Smooth muscle cell (in vitro differentiated cells): ENCODE measurements around the gene PLEKHA1. TPM values are rescaled to one million over a fixed set of nuclear protein-coding genes. Genes with fewer than 3 reads are reported as not detected.

ENCODE experiments used
- DNase-seq: peaks from one replicate; lab custom pipeline; 2025; ENCODE audit not compliant: unreplicated experiment; lab: John Stamatoyannopoulos, UW
- H2AFZ ChIP-seq: fragments of 200-600 bp; sonication (generic); 2 replicates; pipeline ENCODE4 v1.6.0; 2016; ENCODE audit warnings: antibody characterized with exemption, low read depth, mild to moderate bottlenecking
- H3F3A ChIP-seq: fragments of 200-600 bp; sonication (generic); 2 replicates; pipeline ENCODE4 v1.6.0; 2017; ENCODE audit warnings: antibody characterized with exemption, low read depth
- H3K27ac ChIP-seq: fragments of 200-600 bp; sonication (generic); 2 replicates; pipeline ENCODE4 v1.5.1; 2016; ENCODE audit warnings: low read depth, mild to moderate bottlenecking
- H3K27me3 ChIP-seq: fragments of 200-600 bp; sonication (generic); 2 replicates; pipeline ENCODE4 v1.6.1; 2016; ENCODE audit warnings: low read depth, mild to moderate bottlenecking
- H3K36me3 ChIP-seq: fragments of 200-600 bp; sonication (generic); 2 replicates; pipeline ENCODE4 v1.5.1; 2016; ENCODE audit warnings: low read depth
- H3K4me1 ChIP-seq: fragments of 200-600 bp; sonication (generic); 2 replicates; pipeline ENCODE4 v1.5.1; 2016; ENCODE audit warnings: low read depth
- H3K4me2 ChIP-seq: fragments of 200-600 bp; sonication (generic); 2 replicates; pipeline ENCODE4 v1.6.0; 2016; ENCODE audit warnings: mild to moderate bottlenecking
- H3K4me3 ChIP-seq: fragments of 200-600 bp; sonication (generic); 2 replicates; pipeline ENCODE4 v1.5.1; 2016; ENCODE audit warnings: mild to moderate bottlenecking
- H3K79me2 ChIP-seq: fragments of 200-600 bp; sonication (generic); 2 replicates; pipeline ENCODE4 v1.6.0; 2016; ENCODE audit warnings: low read depth, mild to moderate bottlenecking
- H3K9ac ChIP-seq: fragments of 200-600 bp; sonication (generic); 2 replicates; pipeline ENCODE4 v1.6.0; 2016; ENCODE audit warnings: low read depth
- H3K9me3 ChIP-seq: fragments of 200-600 bp; sonication (generic); replicated peaks from 2 replicates; pipeline ENCODE4 v1.5.1; 2016; ENCODE audit warnings: low read depth
- H4K20me1 ChIP-seq: fragments of 200-600 bp; sonication (generic); 2 replicates; pipeline ENCODE4 v1.6.0; 2016; ENCODE audit warnings: low read depth
- WGBS: methylation state at CpG from one replicate; pipeline ENCODE4 v1.1.7; 2016; ENCODE audit warnings: low lambda C conversion rate; 5-methylcytosine and 5-hydroxymethylcytosine counted together
- polyA plus RNA-seq: library from polyadenylated mRNA; unstranded; fragments of >200 nt; fragmentation: Nextera tagmentation; extraction: Ambion mirVana; gene quantifications from 2 replicates; pipeline ENCODE4 v1.2.1, GENCODE V29; 2016
- total RNA-seq: library from RNA; depleted of rRNA; stranded (reverse); fragments of >200 nt; gene quantifications from 2 replicates; pipeline ENCODE4 v1.2.3, GENCODE V29; 2014
- TF ChIP-seq, protein P1 (sequence below): fragments of 200-600 bp; sonication (generic); IDR thresholded peaks from 2 replicates; pipeline ENCODE4 v1.5.1; 2017; ENCODE audit warnings: borderline replicate concordance, mild to moderate bottlenecking, antibody characterized with exemption; ENCODE audit not compliant: insufficient read depth, poor library complexity, severe bottlenecking

PLEKHA1 gene
- total and polyA plus RNA-seq, 2 experiments from 2014 or later: 22.7 to 24.6 TPM

DNA sequence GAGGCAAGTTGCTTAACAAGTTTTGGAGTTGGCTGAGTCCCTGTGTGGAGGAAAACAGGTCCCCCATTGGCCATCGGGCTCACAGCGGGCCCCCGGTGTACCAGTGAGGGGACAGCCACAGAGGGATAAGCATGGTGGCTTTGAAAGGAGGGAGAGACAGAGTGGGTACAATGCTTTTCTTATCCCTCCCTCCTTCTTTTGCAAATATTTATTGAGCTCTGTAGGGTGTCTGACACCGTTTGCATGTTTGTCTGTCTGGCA, 89.7 kb downstream of the PLEKHA1 start:
- 91% methylated on average over 4 of the region's 4 CpGs for whole genome bisulfite sequencing
- Histone ChIP-seq H4K20me1 (peaks cover 14% of the 10 kb centered on the region), H3K4me2 (no peak overlapping the region), H3K27me3 (no peaks in the 10 kb centered on the region), H3F3A (peaks cover 11% of the 10 kb centered on the region), H2AFZ (no peak overlapping the region), H3K36me3 (no peaks in the 10 kb centered on the region), H3K9ac (no peak overlapping the region), H3K4me1 (peaks cover 23% of the 10 kb centered on the region), H3K4me3 (no peak overlapping the region), H3K79me2 (peaks cover 29% of the 10 kb centered on the region), H3K27ac (no peak overlapping the region), H3K9me3 (no peaks in the 10 kb centered on the region)
- TF ChIP-seq, protein P1, sequence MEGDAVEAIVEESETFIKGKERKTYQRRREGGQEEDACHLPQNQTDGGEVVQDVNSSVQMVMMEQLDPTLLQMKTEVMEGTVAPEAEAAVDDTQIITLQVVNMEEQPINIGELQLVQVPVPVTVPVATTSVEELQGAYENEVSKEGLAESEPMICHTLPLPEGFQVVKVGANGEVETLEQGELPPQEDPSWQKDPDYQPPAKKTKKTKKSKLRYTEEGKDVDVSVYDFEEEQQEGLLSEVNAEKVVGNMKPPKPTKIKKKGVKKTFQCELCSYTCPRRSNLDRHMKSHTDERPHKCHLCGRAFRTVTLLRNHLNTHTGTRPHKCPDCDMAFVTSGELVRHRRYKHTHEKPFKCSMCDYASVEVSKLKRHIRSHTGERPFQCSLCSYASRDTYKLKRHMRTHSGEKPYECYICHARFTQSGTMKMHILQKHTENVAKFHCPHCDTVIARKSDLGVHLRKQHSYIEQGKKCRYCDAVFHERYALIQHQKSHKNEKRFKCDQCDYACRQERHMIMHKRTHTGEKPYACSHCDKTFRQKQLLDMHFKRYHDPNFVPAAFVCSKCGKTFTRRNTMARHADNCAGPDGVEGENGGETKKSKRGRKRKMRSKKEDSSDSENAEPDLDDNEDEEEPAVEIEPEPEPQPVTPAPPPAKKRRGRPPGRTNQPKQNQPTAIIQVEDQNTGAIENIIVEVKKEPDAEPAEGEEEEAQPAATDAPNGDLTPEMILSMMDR: no peak
- DNase-seq: no peak

DNA sequence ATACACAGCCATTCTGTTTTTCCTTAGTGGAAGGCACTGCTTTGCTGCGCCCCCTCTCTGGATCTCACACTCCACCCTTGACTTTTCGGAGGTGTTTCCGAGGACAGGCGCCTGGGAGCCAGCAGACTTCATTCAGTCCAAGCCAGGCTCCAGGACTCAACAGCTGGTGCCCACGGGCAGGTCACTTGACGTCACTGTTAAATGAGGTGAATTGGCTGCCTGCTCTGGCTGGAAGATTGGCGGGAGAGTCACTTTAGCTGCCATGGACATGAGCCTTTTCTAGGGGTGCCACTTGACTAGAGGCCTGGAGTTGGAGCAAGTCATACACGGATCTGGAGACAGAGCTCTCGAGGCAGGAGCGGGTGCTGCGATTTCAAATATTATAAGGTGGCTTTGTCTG, 90.1 kb downstream of the PLEKHA1 start:
- Histone ChIP-seq H3K27ac (no peak overlapping the region), H2AFZ (no peak overlapping the region), H3K4me2 (peak overlapping the region; percentile 1), H3K9me3 (no peaks in the 10 kb centered on the region), H3K36me3 (no peaks in the 10 kb centered on the region), H3F3A (peaks cover 15% of the 10 kb centered on the region), H3K4me3 (no peak overlapping the region), H3K27me3 (no peaks in the 10 kb centered on the region), H3K9ac (no peak overlapping the region), H3K79me2 (peaks cover 29% of the 10 kb centered on the region), H4K20me1 (peaks cover 14% of the 10 kb centered on the region), H3K4me1 (peaks cover 27% of the 10 kb centered on the region)
- 94% methylated on average over 11 of the region's 11 CpGs for WGBS
- DNase-seq: no peak
- TF ChIP-seq, protein P1: no peak

DNA sequence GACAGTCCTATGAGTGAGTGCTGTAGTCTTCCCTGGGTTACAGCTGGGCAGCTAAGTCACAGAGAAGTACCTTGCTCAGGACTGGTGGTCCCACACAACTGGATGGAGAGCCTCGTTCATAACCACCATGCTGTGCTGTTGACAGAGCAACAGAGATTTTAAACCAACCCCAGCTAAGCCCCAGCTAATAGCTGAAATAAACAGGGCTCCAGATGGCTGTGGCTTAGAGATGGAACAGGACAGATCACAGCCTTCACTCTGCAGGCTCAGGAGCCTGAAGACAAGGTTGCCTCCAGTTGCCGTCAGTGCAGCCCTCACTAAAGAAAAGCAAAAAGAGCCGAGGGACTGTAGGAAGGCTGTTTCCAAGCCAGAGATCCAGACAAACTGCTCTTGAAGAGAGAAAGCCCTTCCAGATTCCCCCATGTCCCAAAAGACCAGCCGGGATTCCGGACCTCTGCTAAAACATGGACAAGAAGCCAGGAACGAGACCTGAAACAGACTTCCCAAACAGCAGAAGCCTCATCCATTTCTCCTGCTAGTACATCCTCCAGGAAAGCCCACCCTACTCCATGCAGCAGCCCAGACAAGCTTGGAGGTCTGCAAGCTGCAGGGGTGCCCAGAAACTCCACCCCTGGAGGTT, 91.0 kb downstream of the PLEKHA1 start:
- Histone ChIP-seq H3K4me2 (peak overlapping the region; percentile 1), H3F3A (peaks cover 20% of the 10 kb centered on the region), H3K9ac (no peak overlapping the region), H3K9me3 (no peaks in the 10 kb centered on the region), H3K4me3 (no peak overlapping the region), H4K20me1 (peaks cover 14% of the 10 kb centered on the region), H3K36me3 (no peaks in the 10 kb centered on the region), H3K27me3 (no peaks in the 10 kb centered on the region), H2AFZ (no peak overlapping the region), H3K79me2 (peaks cover 29% of the 10 kb centered on the region), H3K27ac (no peak overlapping the region), H3K4me1 (peaks cover 21% of the 10 kb centered on the region)
- TF ChIP-seq, protein P1: no peak
- no peak for DNase-seq
- 53% methylated on average over 6 of the region's 6 CpGs for WGBS

DNA sequence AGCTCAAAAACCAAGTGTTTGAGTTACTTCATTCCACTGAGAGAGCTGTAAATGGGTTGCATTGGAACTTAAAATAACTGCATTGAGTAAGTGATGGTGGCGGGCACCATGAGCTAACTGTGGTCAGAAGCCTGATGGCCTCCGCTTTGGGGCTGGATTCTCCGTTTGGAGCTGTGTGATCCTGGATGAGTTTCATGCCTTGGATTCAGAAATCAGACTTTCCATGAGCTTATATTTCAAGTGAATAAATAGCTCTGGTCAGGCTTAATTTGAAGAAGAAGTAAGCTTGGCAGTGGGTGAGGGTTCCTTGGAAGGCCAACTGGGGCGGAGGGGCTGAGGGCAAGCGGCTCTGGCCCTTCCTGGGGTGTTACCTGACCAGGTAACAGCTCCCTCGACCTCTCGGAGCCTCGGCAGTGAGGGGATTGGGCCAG, 92.5 kb downstream of the PLEKHA1 start:
- Histone ChIP-seq H3K9ac (no peak overlapping the region), H4K20me1 (peaks cover 14% of the 10 kb centered on the region), H3K27me3 (no peaks in the 10 kb centered on the region), H3K4me3 (no peak overlapping the region), H3K4me2 (no peak overlapping the region), H3K9me3 (no peaks in the 10 kb centered on the region), H3K36me3 (no peaks in the 10 kb centered on the region), H3K4me1 (peaks cover 17% of the 10 kb centered on the region), H3F3A (peaks cover 20% of the 10 kb centered on the region), H2AFZ (no peak overlapping the region), H3K27ac (no peak overlapping the region), H3K79me2 (peaks cover 33% of the 10 kb centered on the region)
- WGBS: 85% methylated on average over 8 of the region's 8 CpGs
- no peak for DNase-seq
- TF ChIP-seq, protein P1: no peak
